Thymus (tissue), 11 donors: ENCODE data around the gene POTEF. TPM values are rescaled to one million over a fixed set of nuclear protein-coding genes. Genes with fewer than 3 reads are reported as not detected.
A peak's percentile ranks its signal among the peaks of the same experiment; 100 is the strongest.
"Not testable (repeated sequence)": the region's sequence is repeated elsewhere in the genome, so short reads cannot be mapped to it uniquely, and the experiment has no call there.

Source experiments
- DNase-seq, 9 donors: peaks; one replicate each; pipeline ENCODE4 v3.0.0-alpha.2; 2013; ENCODE audit warnings: low spot score in 9 of 9, low read depth in 6 of 9, missing footprints in 1 of 9
- H3K27ac ChIP-seq, 2 donors: one replicate each; pipeline ENCODE4 v1.5.1; 2013; ENCODE audit warnings: control low read depth in 1 of 2, low read depth in 1 of 2, low read length in 1 of 2, mild to moderate bottlenecking in 1 of 2, moderate library complexity in 1 of 2
- H3K27me3 ChIP-seq, 2 donors: one replicate each; pipeline ENCODE4 v1.5.1; 2013; ENCODE audit warnings: low read length in 1 of 2; ENCODE audit not compliant: control insufficient read depth in 2 of 2, insufficient read depth in 1 of 2
- H3K36me3 ChIP-seq, 2 donors: one replicate each; pipeline ENCODE4 v1.5.1; 2013; ENCODE audit warnings: low read length in 1 of 2, mild to moderate bottlenecking in 1 of 2, moderate library complexity in 1 of 2; ENCODE audit not compliant: control insufficient read depth in 2 of 2, insufficient read depth in 2 of 2
- H3K4me1 ChIP-seq, 2 donors: one replicate each; pipeline ENCODE4 v1.5.1; 2013; ENCODE audit warnings: low read length in 2 of 2; ENCODE audit not compliant: control insufficient read depth in 2 of 2, insufficient read depth in 2 of 2
- H3K4me3 ChIP-seq, 2 donors: one replicate each; pipeline ENCODE4 v1.5.1; 2013; ENCODE audit warnings: low read length in 2 of 2, control low read depth in 1 of 2, mild to moderate bottlenecking in 1 of 2
- H3K9me3 ChIP-seq, 2 donors: one replicate each; pipeline ENCODE4 v1.5.1; 2013; ENCODE audit warnings: low read length in 1 of 2, mild to moderate bottlenecking in 1 of 2; ENCODE audit not compliant: control insufficient read depth in 2 of 2, insufficient read depth in 1 of 2
- WGBS: extraction: QIAGEN DNeasy Blood & Tissue Kit; methylation state at CpG from one replicate; pipeline ENCODE4 v1.1.7; 2013; 5-methylcytosine and 5-hydroxymethylcytosine counted together
- polyA plus RNA-seq: library from polyadenylated mRNA; stranded (reverse); fragments of 200-250 nt; gene quantifications from one replicate; pipeline ENCODE4 v1.2.3, GENCODE V29; 2013
- total RNA-seq: library from RNA; stranded (reverse); fragments of 120-200 nt; gene quantifications from one replicate; pipeline ENCODE4 v1.2.4, GENCODE V29; 2013
- donor health status: healthy.

The POTEF gene
- total and polyA plus RNA-seq, 2 donors, result under 0.01 TPM; not detected in 1

GRCh38 chr2:130145006-130145414 is 16.0 kb upstream of the POTEF start, which contains the start of gene CCDC74B:
Gene CCDC74B (minus strand): TSS chr2:130145112. CDS start chr2:130144996, 116 bp downstream.
- H3K36me3 ChIP-seq, H3K9me3 ChIP-seq, H3K27ac ChIP-seq, H3K4me1 ChIP-seq: not testable (repeated sequence)
- Histone ChIP-seq H3K27me3 (peaks cover 2 to 31% of the 10 kb centered on the region in 2 donors), H3K4me3 (peak within 1 kb of the TSS in 1 of 2 donors; percentile 10)
- 14% methylated on average over 30 of the region's 30 CpGs for WGBS
- peak in 5 of 9 donors; percentile 10 to 42 (median 25) for DNase-seq

GRCh38 chr2:130143266-130144039 is 14.4 kb upstream of the POTEF start:
- not testable (repeated sequence) for H3K36me3 ChIP-seq, H3K4me1 ChIP-seq, H3K9me3 ChIP-seq, H3K4me3 ChIP-seq, H3K27ac ChIP-seq, DNase-seq
- peaks cover 2 to 31% of the 10 kb centered on the region in 2 donors for H3K27me3 ChIP-seq
- WGBS, result 37% methylated on average over 22 of the region's 28 CpGs

GRCh38 chr2:130142396-130143265 is 13.6 kb upstream of the POTEF start:
- H3K4me1 ChIP-seq, H3K4me3 ChIP-seq, H3K27ac ChIP-seq, DNase-seq, H3K9me3 ChIP-seq, H3K36me3 ChIP-seq: not testable (repeated sequence)
- 81% methylated on average over 13 of the region's 13 CpGs for WGBS
- H3K27me3 ChIP-seq, result peaks cover 2 to 31% of the 10 kb centered on the region in 2 donors

GRCh38 chr2:130141645-130142370 is 12.8 kb upstream of the POTEF start:
- H3K36me3 ChIP-seq, H3K4me1 ChIP-seq, H3K27ac ChIP-seq, H3K4me3 ChIP-seq, H3K9me3 ChIP-seq, DNase-seq: not testable (repeated sequence)
- WGBS, result 94% methylated on average over 18 of the region's 22 CpGs
- H3K27me3 ChIP-seq, result peaks cover 2 to 31% of the 10 kb centered on the region in 2 donors

- H3K4me3 ChIP-seq, H3K4me1 ChIP-seq, DNase-seq, H3K27ac ChIP-seq, H3K36me3 ChIP-seq, H3K9me3 ChIP-seq: not testable (repeated sequence)
- H3K27me3 ChIP-seq, result peaks cover 2 to 31% of the 10 kb centered on the region in 2 donors
- 99% methylated on average over 4 of the region's 6 CpGs for WGBS
Measured at GRCh38 chr2:130141002-130141401, 12.0 kb upstream of the POTEF start.

GRCh38 chr2:130140516-130140915 is 11.5 kb upstream of the POTEF start:
- DNase-seq, H3K27ac ChIP-seq, H3K36me3 ChIP-seq, H3K4me3 ChIP-seq, H3K4me1 ChIP-seq, H3K9me3 ChIP-seq: not testable (repeated sequence)
- WGBS, result 87% methylated on average over 7 of the region's 7 CpGs
- H3K27me3 ChIP-seq, result peaks cover 2 to 28% of the 10 kb centered on the region in 2 donors

GRCh38 chr2:130139331-130140280 is 10.6 kb upstream of the POTEF start:
- H3K9me3 ChIP-seq, H3K27ac ChIP-seq, DNase-seq, H3K36me3 ChIP-seq, H3K4me3 ChIP-seq, H3K4me1 ChIP-seq: not testable (repeated sequence)
- 91% methylated on average over 29 of the region's 30 CpGs for WGBS
- peaks cover 2 to 21% of the 10 kb centered on the region in 2 donors for H3K27me3 ChIP-seq

- H3K9me3 ChIP-seq, H3K4me3 ChIP-seq, DNase-seq, H3K36me3 ChIP-seq, H3K4me1 ChIP-seq, H3K27ac ChIP-seq: not testable (repeated sequence)
- WGBS, result 94% methylated on average over 15 of the region's 15 CpGs
- H3K27me3 ChIP-seq, result peaks cover 2 to 15% of the 10 kb centered on the region in 2 donors
Measured at GRCh38 chr2:130138841-130139251, 9.8 kb upstream of the POTEF start.
